ENCODE results near the gene TMEM39B.
"Not testable (repeated sequence)": the region's sequence is repeated elsewhere in the genome, so short reads cannot be mapped to it uniquely, and the experiment has no call there.

The TMEM39B gene

GRCh38 chr1:32113436-32113835 is 40.7 kb downstream of the TMEM39B start:
- not testable (repeated sequence) for DNase-seq (ENCODE audit: low spot score)

- no peak for DNase-seq (ENCODE audit: low spot score)
Measured at GRCh38 chr1:32114420-32114819, 41.7 kb downstream of the TMEM39B start.

GRCh38 chr1:32115496-32115895 is 42.8 kb downstream of the TMEM39B start:
- DNase-seq (ENCODE audit: low spot score), result no peak

GRCh38 chr1:32116531-32116930 is 43.8 kb downstream of the TMEM39B start:
- DNase-seq (ENCODE audit: low spot score), result no peak

GRCh38 chr1:32122151-32122550 is 49.4 kb downstream of the TMEM39B start:
- no peak for DNase-seq (ENCODE audit: low spot score)

GRCh38 chr1:32123361-32123760 is 50.6 kb downstream of the TMEM39B start:
- DNase-seq (ENCODE audit: low spot score), result not testable (repeated sequence)

GRCh38 chr1:32125313-32125712 is 52.6 kb downstream of the TMEM39B start:
- no peak for DNase-seq (ENCODE audit: low spot score)

- no peak for DNase-seq (ENCODE audit: low spot score)
Measured at GRCh38 chr1:32126770-32127169, 54.0 kb downstream of the TMEM39B start.

- no peak for DNase-seq (ENCODE audit: low spot score)
Measured at GRCh38 chr1:32127409-32128198, 54.9 kb downstream of the TMEM39B start.

- no peak for DNase-seq (ENCODE audit: low spot score)
Measured at GRCh38 chr1:32128479-32128878, 55.7 kb downstream of the TMEM39B start.

- no peak for DNase-seq (ENCODE audit: low spot score)
Measured at GRCh38 chr1:32128964-32129363, 56.2 kb downstream of the TMEM39B start.

GRCh38 chr1:32133950-32134280 is 61.2 kb downstream of the TMEM39B start:
- DNase-seq (ENCODE audit: low spot score), result not testable (repeated sequence)

GRCh38 chr1:32137111-32137510 is 64.4 kb downstream of the TMEM39B start:
- no peak for DNase-seq (ENCODE audit: low spot score)

- DNase-seq (ENCODE audit: low spot score), result no peak
Measured at GRCh38 chr1:32138965-32139364, 66.2 kb downstream of the TMEM39B start.

- no peak for DNase-seq (ENCODE audit: low spot score)
Measured at GRCh38 chr1:32142446-32143301, 69.9 kb downstream of the TMEM39B start.

GRCh38 chr1:32143302-32143695 is 70.6 kb downstream of the TMEM39B start:
- not testable (repeated sequence) for DNase-seq (ENCODE audit: low spot score)

- DNase-seq (ENCODE audit: low spot score), result no peak
Measured at GRCh38 chr1:32144033-32144432, 71.3 kb downstream of the TMEM39B start.

- not testable (repeated sequence) for DNase-seq (ENCODE audit: low spot score)
Measured at GRCh38 chr1:32147799-32148198, 75.1 kb downstream of the TMEM39B start.

- DNase-seq (ENCODE audit: low spot score), result no peak
Measured at GRCh38 chr1:32150847-32151246, 78.1 kb downstream of the TMEM39B start.

GRCh38 chr1:32151319-32151787 is 78.6 kb downstream of the TMEM39B start:
- no peak for DNase-seq (ENCODE audit: low spot score)

Data from activated CD4-positive, alpha-beta T cell treated with anti-CD3 and anti-CD28 coated beads, Interleukin-2, Interleukin-4, amounts not matched to agents 100 ng/mL and 50 ng/mL, durations not matched to agents 16 hours and 8 hours (primary cell).